ENCODE data around the gene CWH43. TPM values are rescaled to one million over a fixed set of nuclear protein-coding genes. Genes with fewer than 3 reads are reported as not detected.
"Not testable (repeated sequence)": the region's sequence is repeated elsewhere in the genome, so short reads cannot be mapped to it uniquely, and the experiment has no call there.

CWH43 gene
- total RNA-seq, 1 donor from 2014 or later = not detected

GRCh38 chr4:48974979-48975640 lies 11.0 kb upstream of the CWH43 start:
- no peak for DNase-seq (ENCODE audit: low read depth)

GRCh38 chr4:48976041-48976440 lies 10.0 kb upstream of the CWH43 start:
- DNase-seq (ENCODE audit: low read depth) = no peak

GRCh38 chr4:48979914-48980579 lies 6.0 kb upstream of the CWH43 start:
- no peak for DNase-seq (ENCODE audit: low read depth)

- DNase-seq (ENCODE audit: low read depth) = not testable (repeated sequence)
Observed at GRCh38 chr4:48984005-48984404, 2.1 kb upstream of the CWH43 start.

GRCh38 chr4:48985602-48985975 lies 486 bp upstream of the CWH43 start:
- DNase-seq (ENCODE audit: low read depth) = no peak

- DNase-seq (ENCODE audit: low read depth) = no peak
Observed at GRCh38 chr4:48986654-48987164, 634 bp downstream of the CWH43 start.

- no peak for DNase-seq (ENCODE audit: low read depth)
Observed at GRCh38 chr4:48989461-48990203, 3.6 kb downstream of the CWH43 start.

GRCh38 chr4:48991357-48991756 lies 5.3 kb downstream of the CWH43 start:
- DNase-seq (ENCODE audit: low read depth) = no peak

- no peak for DNase-seq (ENCODE audit: low read depth)
Observed at GRCh38 chr4:48997962-48998361, 11.9 kb downstream of the CWH43 start.

- no peak for DNase-seq (ENCODE audit: low read depth)
Observed at GRCh38 chr4:48998440-48998839, 12.4 kb downstream of the CWH43 start.

- DNase-seq (ENCODE audit: low read depth) = no peak
Observed at GRCh38 chr4:49000806-49001205, 14.7 kb downstream of the CWH43 start.

- DNase-seq (ENCODE audit: low read depth) = no peak
Observed at GRCh38 chr4:49002931-49003330, 16.9 kb downstream of the CWH43 start.

- no peak for DNase-seq (ENCODE audit: low read depth)
Observed at GRCh38 chr4:49018718-49019295, 32.7 kb downstream of the CWH43 start.

GRCh38 chr4:49032440-49033161 lies 46.5 kb downstream of the CWH43 start:
- DNase-seq (ENCODE audit: low read depth) = peak; percentile 45

- no peak for DNase-seq (ENCODE audit: low read depth)
Observed at GRCh38 chr4:49036528-49036927, 50.5 kb downstream of the CWH43 start.

- no peak for DNase-seq (ENCODE audit: low read depth)
Observed at GRCh38 chr4:49044270-49044669, 58.2 kb downstream of the CWH43 start.

GRCh38 chr4:49058306-49058705 lies 72.2 kb downstream of the CWH43 start:
- DNase-seq (ENCODE audit: low read depth) = no peak

GRCh38 chr4:49063670-49064069 lies 77.6 kb downstream of the CWH43 start:
- no peak for DNase-seq (ENCODE audit: low read depth)

GRCh38 chr4:49072196-49072595 lies 86.1 kb downstream of the CWH43 start:
- not testable (repeated sequence) for DNase-seq (ENCODE audit: low read depth)

- not testable (repeated sequence) for DNase-seq (ENCODE audit: low read depth)
Observed at GRCh38 chr4:49091883-49092282, 105.8 kb downstream of the CWH43 start.

- not testable (repeated sequence) for DNase-seq (ENCODE audit: low read depth)
Observed at GRCh38 chr4:49092608-49093135, 106.6 kb downstream of the CWH43 start.
